ENCODE data around the gene DYNC2I2.
"Not testable (repeated sequence)": the region's sequence is repeated elsewhere in the genome, so short reads cannot be mapped to it uniquely, and the experiment has no call there.

Gene DYNC2I2

GRCh38 chr9:128699096-128699795 is 42.6 kb upstream of the DYNC2I2 start:
- H3K36me3 ChIP-seq (ENCODE audit: control insufficient read depth, insufficient read depth, low read length), result peaks cover 19% of the 10 kb centered on the region
- not testable (repeated sequence) for H3K9me3 ChIP-seq (ENCODE audit: control insufficient read depth, low read length); H3K27ac ChIP-seq (ENCODE audit: insufficient read depth, low read depth, low read length, poor library complexity, severe bottlenecking); H3K4me3 ChIP-seq (ENCODE audit: insufficient read depth, low read depth, low read length); H3K4me1 ChIP-seq (ENCODE audit: control insufficient read depth, insufficient read depth, low read length); H3K27me3 ChIP-seq (ENCODE audit: control insufficient read depth, insufficient read depth, low read length, poor library complexity, severe bottlenecking)
- 95 to 96% methylated on average over 30 of the region's 30 CpGs for WGBS, 2 experiments

GRCh38 chr9:128696923-128697707 is 40.5 kb upstream of the DYNC2I2 start:
- Histone ChIP-seq H3K9me3 (ENCODE audit: control insufficient read depth, low read length) (no peaks in the 10 kb centered on the region), H3K4me1 (ENCODE audit: control insufficient read depth, insufficient read depth, low read length) (no peaks in the 10 kb centered on the region), H3K36me3 (ENCODE audit: control insufficient read depth, insufficient read depth, low read length) (peaks cover 39% of the 10 kb centered on the region), H3K27ac (ENCODE audit: insufficient read depth, low read depth, low read length, poor library complexity, severe bottlenecking) (no peak overlapping the region), H3K27me3 (ENCODE audit: control insufficient read depth, insufficient read depth, low read length, poor library complexity, severe bottlenecking) (no peaks in the 10 kb centered on the region), H3K4me3 (ENCODE audit: insufficient read depth, low read depth, low read length) (no peak overlapping the region)
- whole genome bisulfite sequencing, 2 experiments, result 82 to 83% methylated on average over 8 of the region's 8 CpGs

- WGBS, 2 experiments, result 93 to 97% methylated on average over 6 of the region's 6 CpGs
- no peak overlapping the region for H3K4me3 ChIP-seq (ENCODE audit: insufficient read depth, low read depth, low read length)
- H3K27ac ChIP-seq (ENCODE audit: insufficient read depth, low read depth, low read length, poor library complexity, severe bottlenecking), result no peak overlapping the region
- H3K9me3 ChIP-seq (ENCODE audit: control insufficient read depth, low read length), result no peaks in the 10 kb centered on the region
- no peaks in the 10 kb centered on the region for H3K27me3 ChIP-seq (ENCODE audit: control insufficient read depth, insufficient read depth, low read length, poor library complexity, severe bottlenecking)
- H3K4me1 ChIP-seq (ENCODE audit: control insufficient read depth, insufficient read depth, low read length), result peaks cover 4% of the 10 kb centered on the region
- H3K36me3 ChIP-seq (ENCODE audit: control insufficient read depth, insufficient read depth, low read length), result peaks cover 42% of the 10 kb centered on the region
Observed at GRCh38 chr9:128694344-128694743, 37.7 kb upstream of the DYNC2I2 start.

GRCh38 chr9:128693738-128694137 is 37.1 kb upstream of the DYNC2I2 start:
- not testable (repeated sequence) for H3K9me3 ChIP-seq (ENCODE audit: control insufficient read depth, low read length); H3K4me3 ChIP-seq (ENCODE audit: insufficient read depth, low read depth, low read length); H3K4me1 ChIP-seq (ENCODE audit: control insufficient read depth, insufficient read depth, low read length); H3K27me3 ChIP-seq (ENCODE audit: control insufficient read depth, insufficient read depth, low read length, poor library complexity, severe bottlenecking); H3K27ac ChIP-seq (ENCODE audit: insufficient read depth, low read depth, low read length, poor library complexity, severe bottlenecking)
- 96 to 99% methylated on average over 3 of the region's 3 CpGs for WGBS, 2 experiments
- peaks cover 42% of the 10 kb centered on the region for H3K36me3 ChIP-seq (ENCODE audit: control insufficient read depth, insufficient read depth, low read length)

GRCh38 chr9:128690684-128691034 is 34.0 kb upstream of the DYNC2I2 start:
- Histone ChIP-seq H3K4me3 (ENCODE audit: insufficient read depth, low read depth, low read length) (peak overlapping the region; percentile 94), H3K27me3 (ENCODE audit: control insufficient read depth, insufficient read depth, low read length, poor library complexity, severe bottlenecking) (no peaks in the 10 kb centered on the region), H3K36me3 (ENCODE audit: control insufficient read depth, insufficient read depth, low read length) (peaks cover 31% of the 10 kb centered on the region), H3K4me1 (ENCODE audit: control insufficient read depth, insufficient read depth, low read length) (peaks cover 17% of the 10 kb centered on the region), H3K27ac (ENCODE audit: insufficient read depth, low read depth, low read length, poor library complexity, severe bottlenecking) (no peak overlapping the region), H3K9me3 (ENCODE audit: control insufficient read depth, low read length) (no peaks in the 10 kb centered on the region)
- WGBS, 2 experiments, result 15 to 22% methylated on average over 5 of the region's 5 CpGs

GRCh38 chr9:128689820-128690683 is 33.4 kb upstream of the DYNC2I2 start:
- H3K27ac ChIP-seq (ENCODE audit: insufficient read depth, low read depth, low read length, poor library complexity, severe bottlenecking), result peak overlapping the region; percentile 50
- H3K4me1 ChIP-seq (ENCODE audit: control insufficient read depth, insufficient read depth, low read length), result peaks cover 23% of the 10 kb centered on the region
- no peaks in the 10 kb centered on the region for H3K9me3 ChIP-seq (ENCODE audit: control insufficient read depth, low read length)
- 0% methylated on average over 81 to 83 of the region's 83 CpGs for WGBS, 2 experiments
- H3K36me3 ChIP-seq (ENCODE audit: control insufficient read depth, insufficient read depth, low read length), result peaks cover 28% of the 10 kb centered on the region
- H3K4me3 ChIP-seq (ENCODE audit: insufficient read depth, low read depth, low read length), result peak overlapping the region; percentile 94
- no peaks in the 10 kb centered on the region for H3K27me3 ChIP-seq (ENCODE audit: control insufficient read depth, insufficient read depth, low read length, poor library complexity, severe bottlenecking)

GRCh38 chr9:128689293-128689774 is 32.7 kb upstream of the DYNC2I2 start:
- Histone ChIP-seq H3K9me3 (ENCODE audit: control insufficient read depth, low read length) (no peaks in the 10 kb centered on the region), H3K36me3 (ENCODE audit: control insufficient read depth, insufficient read depth, low read length) (peaks cover 25% of the 10 kb centered on the region)
- WGBS, 2 experiments, result 0% methylated on average over 76 to 80 of the region's 80 CpGs

GRCh38 chr9:128688501-128689292 is 32.0 kb upstream of the DYNC2I2 start, which contains the start of gene SET:
SET (plus strand) TSS chr9:128689222; CDS start chr9:128689583, 361 bp downstream.
- H3K36me3 ChIP-seq (ENCODE audit: control insufficient read depth, insufficient read depth, low read length), result peaks cover 19% of the 10 kb centered on the region
- WGBS, 2 experiments, result 3 to 4% methylated on average over 93 of the region's 93 CpGs
- no peaks in the 10 kb centered on the region for H3K27me3 ChIP-seq (ENCODE audit: control insufficient read depth, insufficient read depth, low read length, poor library complexity, severe bottlenecking)
- H3K27ac ChIP-seq (ENCODE audit: insufficient read depth, low read depth, low read length, poor library complexity, severe bottlenecking), result peak within 1 kb of the TSS; percentile 91
- peaks cover 28% of the 10 kb centered on the region for H3K4me1 ChIP-seq (ENCODE audit: control insufficient read depth, insufficient read depth, low read length)
- no peaks in the 10 kb centered on the region for H3K9me3 ChIP-seq (ENCODE audit: control insufficient read depth, low read length)
- H3K4me3 ChIP-seq (ENCODE audit: insufficient read depth, low read depth, low read length), result peak within 1 kb of the TSS; percentile 94

More at GRCh38 chr9:128689293-128689774, 32.7 kb upstream of the DYNC2I2 start:
- H3K4me3 ChIP-seq (ENCODE audit: insufficient read depth, low read depth, low read length), result peak overlapping the region; percentile 94
- peak overlapping the region; percentile 91 for H3K27ac ChIP-seq (ENCODE audit: insufficient read depth, low read depth, low read length, poor library complexity, severe bottlenecking)
- H3K4me1 ChIP-seq (ENCODE audit: control insufficient read depth, insufficient read depth, low read length), result peaks cover 28% of the 10 kb centered on the region
- H3K27me3 ChIP-seq (ENCODE audit: control insufficient read depth, insufficient read depth, low read length, poor library complexity, severe bottlenecking), result no peaks in the 10 kb centered on the region

- peaks cover 7% of the 10 kb centered on the region for H3K36me3 ChIP-seq (ENCODE audit: control insufficient read depth, insufficient read depth, low read length)
- WGBS, 2 experiments, result 78 to 81% methylated on average over 4 of the region's 4 CpGs
- peaks cover 28% of the 10 kb centered on the region for H3K4me1 ChIP-seq (ENCODE audit: control insufficient read depth, insufficient read depth, low read length)
- H3K4me3 ChIP-seq (ENCODE audit: insufficient read depth, low read depth, low read length), result no peak overlapping the region
- H3K9me3 ChIP-seq (ENCODE audit: control insufficient read depth, low read length), result no peaks in the 10 kb centered on the region
- no peak overlapping the region for H3K27ac ChIP-seq (ENCODE audit: insufficient read depth, low read depth, low read length, poor library complexity, severe bottlenecking)
- H3K27me3 ChIP-seq (ENCODE audit: control insufficient read depth, insufficient read depth, low read length, poor library complexity, severe bottlenecking), result no peaks in the 10 kb centered on the region
Observed at GRCh38 chr9:128687453-128687852, 30.8 kb upstream of the DYNC2I2 start.
